Hematopoietic multipotent progenitor cell treated with erythropoietin and hydrocortisone succinate and interleukin-3 and kit ligand, for 15 days (in vitro differentiated cells): ENCODE results near the gene MARK3.
A peak's percentile ranks its signal among the peaks of the same experiment; 100 is the strongest.

Source experiments
- DNase-seq: peaks from one replicate; pipeline ENCODE4 v3.0.0-alpha.2; 2015; ENCODE audit warnings: low spot score

Gene MARK3

GRCh38 chr14:103367995-103368394 is 17.2 kb upstream of the MARK3 start:
- no peak for DNase-seq

GRCh38 chr14:103370087-103370486 is 15.1 kb upstream of the MARK3 start:
- no peak for DNase-seq

GRCh38 chr14:103372017-103372416 is 13.2 kb upstream of the MARK3 start:
- DNase-seq, result no peak

GRCh38 chr14:103372552-103373304 is 12.5 kb upstream of the MARK3 start:
- DNase-seq, result peak; percentile 54

GRCh38 chr14:103374121-103374520 is 11.1 kb upstream of the MARK3 start:
- no peak for DNase-seq

GRCh38 chr14:103377522-103378037 is 7.6 kb upstream of the MARK3 start:
- DNase-seq, result no peak

GRCh38 chr14:103378038-103378854 is 7.0 kb upstream of the MARK3 start:
- peak; percentile 98 for DNase-seq

- DNase-seq, result no peak
These were observed 4.4 kb upstream of the MARK3 start for GRCh38 chr14:103380719-103381377.

GRCh38 chr14:103382376-103382775 is 2.8 kb upstream of the MARK3 start:
- peak; percentile 78 for DNase-seq

GRCh38 chr14:103384450-103385151 is 614 bp upstream of the MARK3 start:
- DNase-seq, result no peak

GRCh38 chr14:103385929-103386712 is 906 bp downstream of the MARK3 start:
- DNase-seq, result peak; percentile 47

GRCh38 chr14:103386713-103387329 is 1.6 kb downstream of the MARK3 start:
- DNase-seq, result no peak

- no peak for DNase-seq
These were observed 3.4 kb downstream of the MARK3 start for GRCh38 chr14:103388664-103389063.

- no peak for DNase-seq
These were observed 5.4 kb downstream of the MARK3 start for GRCh38 chr14:103390605-103391004.

- DNase-seq, result peak; percentile 81
These were observed 5.8 kb downstream of the MARK3 start for GRCh38 chr14:103391048-103391447.

- DNase-seq, result no peak
These were observed 6.9 kb downstream of the MARK3 start for GRCh38 chr14:103392106-103392505.

GRCh38 chr14:103392572-103392971 is 7.4 kb downstream of the MARK3 start:
- DNase-seq, result no peak

- DNase-seq, result no peak
These were observed 7.9 kb downstream of the MARK3 start for GRCh38 chr14:103393070-103393469.

- peak; percentile 68 for DNase-seq
These were observed 8.7 kb downstream of the MARK3 start for GRCh38 chr14:103393676-103394626.
